ENCODE data around the gene GAB2. TPM values are rescaled to one million over a fixed set of nuclear protein-coding genes. Genes with fewer than 3 reads are reported as not detected.

GAB2 gene
- total RNA-seq, 4 donors from 2014 or later: 14.0 to 41.3 (median 34.7) TPM

- DNase-seq: no peak
- Histone ChIP-seq H3K27ac (no peak overlapping the region), H3K9me3 (no peaks in the 10 kb centered on the region), H3K4me1 (peaks cover 0 to 16% (median 3%) of the 10 kb centered on the region in 4 donors), H3K27me3 (no peaks in the 10 kb centered on the region), H3K36me3 (no peaks in the 10 kb centered on the region), H3K4me3 (no peak overlapping the region)
- TF ChIP-seq, protein P1, sequence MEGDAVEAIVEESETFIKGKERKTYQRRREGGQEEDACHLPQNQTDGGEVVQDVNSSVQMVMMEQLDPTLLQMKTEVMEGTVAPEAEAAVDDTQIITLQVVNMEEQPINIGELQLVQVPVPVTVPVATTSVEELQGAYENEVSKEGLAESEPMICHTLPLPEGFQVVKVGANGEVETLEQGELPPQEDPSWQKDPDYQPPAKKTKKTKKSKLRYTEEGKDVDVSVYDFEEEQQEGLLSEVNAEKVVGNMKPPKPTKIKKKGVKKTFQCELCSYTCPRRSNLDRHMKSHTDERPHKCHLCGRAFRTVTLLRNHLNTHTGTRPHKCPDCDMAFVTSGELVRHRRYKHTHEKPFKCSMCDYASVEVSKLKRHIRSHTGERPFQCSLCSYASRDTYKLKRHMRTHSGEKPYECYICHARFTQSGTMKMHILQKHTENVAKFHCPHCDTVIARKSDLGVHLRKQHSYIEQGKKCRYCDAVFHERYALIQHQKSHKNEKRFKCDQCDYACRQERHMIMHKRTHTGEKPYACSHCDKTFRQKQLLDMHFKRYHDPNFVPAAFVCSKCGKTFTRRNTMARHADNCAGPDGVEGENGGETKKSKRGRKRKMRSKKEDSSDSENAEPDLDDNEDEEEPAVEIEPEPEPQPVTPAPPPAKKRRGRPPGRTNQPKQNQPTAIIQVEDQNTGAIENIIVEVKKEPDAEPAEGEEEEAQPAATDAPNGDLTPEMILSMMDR (IDR thresholded peaks at IDR 0.05): no peak
- TF ChIP-seq POLR2A (IDR thresholded peaks at IDR 0.05): no peak
Observed at GRCh38 chr11:78344094-78344493, 73.5 kb downstream of the GAB2 start.

GRCh38 chr11:78343303-78343702, 74.3 kb downstream of the GAB2 start:
- Histone ChIP-seq H3K9me3 (no peaks in the 10 kb centered on the region), H3K27me3 (no peaks in the 10 kb centered on the region), H3K27ac (no peak overlapping the region), H3K4me3 (no peak overlapping the region), H3K4me1 (peaks cover 0 to 8% (median 0%) of the 10 kb centered on the region in 4 donors), H3K36me3 (no peaks in the 10 kb centered on the region)
- DNase-seq: no peak
- TF ChIP-seq, protein P1 (IDR thresholded peaks at IDR 0.05): no peak
- TF ChIP-seq POLR2A (IDR thresholded peaks at IDR 0.05): no peak

DNA sequence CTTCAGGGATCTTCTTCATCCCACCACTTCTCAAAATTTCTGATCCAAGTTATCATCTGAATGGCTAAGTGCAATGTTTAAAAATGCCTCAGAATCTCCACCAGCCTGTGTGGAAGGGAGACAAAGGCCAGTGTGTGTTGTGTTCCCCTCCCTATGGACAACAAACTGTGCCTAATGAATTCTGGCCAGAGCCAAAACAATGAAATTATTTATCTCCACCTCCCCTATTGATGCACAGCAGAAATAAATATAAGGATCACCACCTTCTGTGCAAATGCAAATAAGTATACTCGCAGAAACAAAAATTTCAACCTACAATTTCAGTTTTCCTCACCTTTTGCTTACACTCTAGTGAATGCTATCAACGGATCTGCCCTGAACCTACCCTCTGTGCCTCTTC, 75.8 kb downstream of the GAB2 start:
- H3K4me1 ChIP-seq: peaks cover 0 to 4% (median 0%) of the 10 kb centered on the region in 4 donors
- H3K27me3 ChIP-seq: no peaks in the 10 kb centered on the region
- H3K9me3 ChIP-seq: no peaks in the 10 kb centered on the region
- H3K27ac ChIP-seq: no peak overlapping the region
- TF ChIP-seq, protein P1 (IDR thresholded peaks at IDR 0.05): no peak
- TF ChIP-seq POLR2A (IDR thresholded peaks at IDR 0.05): no peak
- no peak overlapping the region for H3K4me3 ChIP-seq
- H3K36me3 ChIP-seq: no peaks in the 10 kb centered on the region
- no peak for DNase-seq

DNA sequence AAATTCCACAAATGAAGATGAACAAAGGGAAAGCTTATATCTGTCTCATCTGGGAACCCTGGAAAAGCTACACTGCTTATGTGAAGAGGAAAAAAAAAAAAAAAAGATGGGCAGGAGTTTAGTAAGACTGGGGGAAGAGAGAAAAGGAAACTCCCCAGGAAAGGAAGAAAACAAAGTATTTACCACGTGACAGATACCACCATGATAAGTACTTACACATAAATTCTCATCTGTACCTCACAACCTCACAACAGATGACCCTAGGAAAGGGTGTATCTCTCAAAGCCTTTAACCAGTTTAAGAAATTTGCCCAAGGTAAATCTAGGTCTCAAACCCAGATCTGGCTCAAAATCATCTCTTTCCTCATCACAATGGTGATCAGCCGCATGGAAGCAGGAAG, 77.1 kb downstream of the GAB2 start:
- no peak for TF ChIP-seq POLR2A (IDR thresholded peaks at IDR 0.05)
- TF ChIP-seq, protein P1 (IDR thresholded peaks at IDR 0.05): no peak
- no peak overlapping the region for H3K4me3 ChIP-seq
- H3K27ac ChIP-seq: no peak overlapping the region
- H3K27me3 ChIP-seq: no peaks in the 10 kb centered on the region
- no peaks in the 10 kb centered on the region for H3K9me3 ChIP-seq
- no peaks in the 10 kb centered on the region for H3K4me1 ChIP-seq
- H3K36me3 ChIP-seq: no peaks in the 10 kb centered on the region
- DNase-seq: no peak

DNA sequence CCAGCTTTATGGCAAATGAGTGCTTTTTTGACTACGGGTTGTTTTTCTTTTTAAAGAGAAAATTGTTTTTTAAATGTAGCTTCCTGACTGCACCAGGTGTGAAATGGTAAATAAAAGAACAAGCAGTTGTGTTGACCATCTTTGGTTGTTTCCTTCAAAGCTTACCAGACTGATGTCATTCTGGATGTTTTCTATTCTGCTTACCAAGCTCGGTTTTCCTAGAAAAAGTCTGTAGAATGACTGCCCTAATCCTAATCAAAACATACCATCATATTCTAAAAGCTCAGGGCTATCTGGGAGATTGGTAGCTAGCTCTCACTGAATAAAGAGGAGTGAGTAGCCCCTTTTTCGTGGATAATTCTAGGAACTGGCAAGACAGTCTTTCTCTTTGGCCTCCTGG, 77.7 kb downstream of the GAB2 start:
- DNase-seq: no peak
- H3K9me3 ChIP-seq: no peaks in the 10 kb centered on the region
- TF ChIP-seq, protein P1 (IDR thresholded peaks at IDR 0.05): no peak
- no peak for TF ChIP-seq POLR2A (IDR thresholded peaks at IDR 0.05)
- H3K27ac ChIP-seq: no peak overlapping the region
- H3K36me3 ChIP-seq: no peaks in the 10 kb centered on the region
- no peak overlapping the region for H3K4me3 ChIP-seq
- H3K27me3 ChIP-seq: no peaks in the 10 kb centered on the region
- H3K4me1 ChIP-seq: no peaks in the 10 kb centered on the region

GRCh38 chr11:78339483-78339882, 78.1 kb downstream of the GAB2 start:
- H3K27me3 ChIP-seq: no peaks in the 10 kb centered on the region
- no peak for TF ChIP-seq POLR2A (IDR thresholded peaks at IDR 0.05)
- TF ChIP-seq, protein P1 (IDR thresholded peaks at IDR 0.05): no peak
- no peak for DNase-seq
- no peak overlapping the region for H3K4me3 ChIP-seq
- H3K4me1 ChIP-seq: no peaks in the 10 kb centered on the region
- H3K36me3 ChIP-seq: no peaks in the 10 kb centered on the region
- no peak overlapping the region for H3K27ac ChIP-seq
- no peaks in the 10 kb centered on the region for H3K9me3 ChIP-seq
